ENCODE results near the gene GLIPR2. TPM values are rescaled to one million over a fixed set of nuclear protein-coding genes. Genes with fewer than 3 reads are reported as not detected.

The GLIPR2 gene
- polyA plus RNA-seq, 1 donor from 2014 or later = 8.0 TPM

DNA sequence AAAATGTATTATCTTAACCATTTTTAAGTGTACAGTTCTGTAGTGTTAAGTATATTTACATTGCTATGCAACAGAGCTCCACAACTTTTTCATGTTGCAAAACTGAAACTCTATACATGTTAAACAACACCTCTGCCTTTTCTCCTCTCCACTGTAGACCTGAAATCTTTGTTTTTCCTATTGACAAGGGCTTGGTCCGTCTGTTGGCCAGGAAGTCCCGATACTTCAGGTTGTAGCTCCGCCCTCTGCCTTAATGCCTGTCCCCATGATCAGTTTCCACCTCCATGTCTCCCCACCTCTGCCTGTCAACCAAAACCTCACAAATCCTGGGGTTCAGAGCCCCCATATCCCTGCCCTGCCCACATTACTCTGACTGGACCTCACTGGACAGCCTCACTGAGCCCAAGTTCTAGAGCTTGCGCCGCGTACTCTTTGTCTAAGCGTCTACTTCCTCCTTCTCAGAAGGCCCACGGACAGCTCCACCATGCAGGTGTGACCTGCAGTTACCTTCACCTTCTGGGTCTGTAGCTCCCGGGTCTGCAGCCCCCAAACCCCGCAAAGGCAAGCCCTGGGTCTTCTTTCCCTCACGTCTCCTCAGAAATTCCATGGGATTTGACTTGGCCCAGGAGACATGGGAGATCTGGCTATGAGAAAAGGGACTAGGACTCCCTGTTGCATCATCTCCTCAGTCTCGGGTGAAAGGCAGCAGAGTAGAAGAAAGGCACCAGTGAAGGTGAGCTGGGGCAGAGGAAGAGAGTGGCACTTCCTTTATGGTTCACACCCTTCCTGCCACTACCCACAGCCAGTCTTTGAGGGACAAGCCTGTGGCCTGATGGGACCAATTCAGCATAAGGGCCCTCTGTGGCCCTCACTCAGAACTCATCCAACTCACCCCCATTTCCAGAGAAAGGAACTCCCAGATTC is 8.0 kb downstream of the GLIPR2 start:
- Histone ChIP-seq H3K4me3 (ENCODE audit: low read length) (no peak overlapping the region), H3K9ac (ENCODE audit: low read length) (no peak overlapping the region), H4K20me1 (ENCODE audit: insufficient read depth) (no peaks in the 10 kb centered on the region), H3K27ac (ENCODE audit: low read length) (no peak overlapping the region), H3K9me2 (ENCODE audit: insufficient read depth, low read length) (no peaks in the 10 kb centered on the region), H3K79me2 (replicated peaks; ENCODE audit: insufficient read depth, low read length) (no peaks in the 10 kb centered on the region), H3F3A (ENCODE audit: insufficient read depth, low read length, poor library complexity, severe bottlenecking) (no peaks in the 10 kb centered on the region), H3K36me3 (ENCODE audit: insufficient read depth, low read length) (no peaks in the 10 kb centered on the region), H3K27me3 (ENCODE audit: insufficient read depth, low read depth, low read length) (no peaks in the 10 kb centered on the region), H3K9me3 (ENCODE audit: low read length) (no peaks in the 10 kb centered on the region), H2AFZ (ENCODE audit: low read depth, low read length) (no peak overlapping the region), H3K4me2 (ENCODE audit: low read length) (no peak overlapping the region)
- no peak for TF ChIP-seq SMC3 (conservative IDR thresholded peaks at IDR 0.05; ENCODE audit: poor library complexity)
- TF ChIP-seq REST (IDR thresholded peaks at IDR 0.05; ENCODE audit: borderline replicate concordance) = no peak
- TF ChIP-seq MXI1 (conservative IDR thresholded peaks at IDR 0.05; ENCODE audit: poor library complexity, severe bottlenecking) = no peak
- TF ChIP-seq EZH2 (IDR thresholded peaks at IDR 0.05; ENCODE audit: borderline replicate concordance, insufficient read depth, low read length, poor library complexity, severe bottlenecking) = no peak
- no peak for TF ChIP-seq EP300 (conservative IDR thresholded peaks at IDR 0.05; ENCODE audit: poor library complexity, severe bottlenecking)
- TF ChIP-seq, protein P1, sequence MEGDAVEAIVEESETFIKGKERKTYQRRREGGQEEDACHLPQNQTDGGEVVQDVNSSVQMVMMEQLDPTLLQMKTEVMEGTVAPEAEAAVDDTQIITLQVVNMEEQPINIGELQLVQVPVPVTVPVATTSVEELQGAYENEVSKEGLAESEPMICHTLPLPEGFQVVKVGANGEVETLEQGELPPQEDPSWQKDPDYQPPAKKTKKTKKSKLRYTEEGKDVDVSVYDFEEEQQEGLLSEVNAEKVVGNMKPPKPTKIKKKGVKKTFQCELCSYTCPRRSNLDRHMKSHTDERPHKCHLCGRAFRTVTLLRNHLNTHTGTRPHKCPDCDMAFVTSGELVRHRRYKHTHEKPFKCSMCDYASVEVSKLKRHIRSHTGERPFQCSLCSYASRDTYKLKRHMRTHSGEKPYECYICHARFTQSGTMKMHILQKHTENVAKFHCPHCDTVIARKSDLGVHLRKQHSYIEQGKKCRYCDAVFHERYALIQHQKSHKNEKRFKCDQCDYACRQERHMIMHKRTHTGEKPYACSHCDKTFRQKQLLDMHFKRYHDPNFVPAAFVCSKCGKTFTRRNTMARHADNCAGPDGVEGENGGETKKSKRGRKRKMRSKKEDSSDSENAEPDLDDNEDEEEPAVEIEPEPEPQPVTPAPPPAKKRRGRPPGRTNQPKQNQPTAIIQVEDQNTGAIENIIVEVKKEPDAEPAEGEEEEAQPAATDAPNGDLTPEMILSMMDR (IDR thresholded peaks at IDR 0.05; ENCODE audit: poor library complexity, severe bottlenecking) = no peak
- no peak for TF ChIP-seq POLR2AphosphoS5 (IDR thresholded peaks at IDR 0.05)
- TF ChIP-seq TAF1 (IDR thresholded peaks at IDR 0.05; ENCODE audit: low read depth) = no peak
- no peak for TF ChIP-seq RAD21 (conservative IDR thresholded peaks at IDR 0.05)

GRCh38 chr9:36145970-36146369 is 9.4 kb downstream of the GLIPR2 start:
- Histone ChIP-seq H2AFZ (ENCODE audit: low read depth, low read length) (no peak overlapping the region), H3K9ac (ENCODE audit: low read length) (no peak overlapping the region), H3K79me2 (replicated peaks; ENCODE audit: insufficient read depth, low read length) (no peaks in the 10 kb centered on the region), H3K9me3 (ENCODE audit: low read length) (no peaks in the 10 kb centered on the region), H3F3A (ENCODE audit: insufficient read depth, low read length, poor library complexity, severe bottlenecking) (no peaks in the 10 kb centered on the region), H4K20me1 (ENCODE audit: insufficient read depth) (no peaks in the 10 kb centered on the region), H3K9me2 (ENCODE audit: insufficient read depth, low read length) (no peaks in the 10 kb centered on the region), H3K27me3 (ENCODE audit: insufficient read depth, low read depth, low read length) (no peaks in the 10 kb centered on the region), H3K36me3 (ENCODE audit: insufficient read depth, low read length) (no peaks in the 10 kb centered on the region), H3K4me3 (ENCODE audit: low read length) (no peak overlapping the region), H3K4me2 (ENCODE audit: low read length) (no peak overlapping the region), H3K27ac (ENCODE audit: low read length) (no peak overlapping the region)
- TF ChIP-seq SMC3 (conservative IDR thresholded peaks at IDR 0.05; ENCODE audit: poor library complexity) (no peak), RAD21 (conservative IDR thresholded peaks at IDR 0.05) (no peak), MXI1 (conservative IDR thresholded peaks at IDR 0.05; ENCODE audit: poor library complexity, severe bottlenecking) (no peak), EP300 (conservative IDR thresholded peaks at IDR 0.05; ENCODE audit: poor library complexity, severe bottlenecking) (no peak), REST (IDR thresholded peaks at IDR 0.05; ENCODE audit: borderline replicate concordance) (no peak), EZH2 (IDR thresholded peaks at IDR 0.05; ENCODE audit: borderline replicate concordance, insufficient read depth, low read length, poor library complexity, severe bottlenecking) (no peak)
- TF ChIP-seq, protein P1 (IDR thresholded peaks at IDR 0.05; ENCODE audit: poor library complexity, severe bottlenecking) = no peak

Measured in neural cell (in vitro differentiated cells).